Nucleus accumbens (tissue), 56 donors: ENCODE data around the gene SPATA33.

Experiments
- DNase-seq, 56 donors: peaks; one replicate each; lab custom pipeline; 2025; lab: John Stamatoyannopoulos, UW

SPATA33 gene

GRCh38 chr16:89657442-89658220 lies at the start of gene SPATA33, which contains the start of gene CHMP1A:
SPATA33 (plus strand) TSS chr16:89657836; CDS start chr16:89657912, 76 bp downstream.
CHMP1A (minus strand) TSS chr16:89657708; CDS start chr16:89657588, 120 bp downstream.
- DNase-seq: peak in 55 of 56 donors; percentile 30 to 93 (median 82)

DNA sequence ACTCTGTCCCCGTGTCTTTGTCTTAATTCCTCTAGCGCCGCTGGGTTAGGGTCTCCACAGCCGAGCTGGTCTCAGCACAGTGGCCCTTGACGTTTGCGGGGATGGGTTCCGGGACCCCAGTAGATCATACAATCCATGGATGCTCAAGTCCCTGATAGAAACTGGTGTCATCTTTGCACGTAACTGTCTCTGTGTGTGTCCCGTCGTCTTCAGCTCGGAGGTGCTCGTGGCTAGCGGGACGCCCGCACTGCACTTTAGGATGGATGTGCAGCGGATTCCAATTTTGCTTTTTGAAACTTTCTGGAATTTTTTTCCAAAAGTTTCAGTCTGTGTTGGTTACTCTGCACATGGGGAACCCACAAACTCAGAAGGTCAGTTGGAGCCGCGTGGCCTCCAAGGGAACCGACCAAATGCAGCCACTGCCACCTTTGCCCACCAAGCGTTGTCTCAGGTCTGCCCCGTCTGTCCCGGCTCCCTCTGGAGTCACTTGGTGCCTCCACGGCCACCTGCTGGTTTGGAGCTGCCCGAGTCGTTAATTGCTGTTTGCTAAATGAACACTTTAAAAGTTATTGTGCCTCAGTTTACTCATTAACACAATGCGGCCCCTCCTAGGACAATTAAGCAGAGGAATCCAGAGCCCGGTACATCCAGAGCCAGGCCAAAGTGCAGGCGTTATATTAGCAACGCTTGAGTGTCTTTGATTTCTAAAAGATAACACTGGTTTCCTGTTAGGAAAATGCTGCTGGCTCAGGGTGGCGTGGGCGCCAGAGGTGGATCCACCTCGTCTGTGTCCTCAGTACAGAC lies 49.5 kb upstream of the SPATA33 start:
- DNase-seq: no peak

- DNase-seq: no peak
Observed at GRCh38 chr16:89610108-89610453, 47.6 kb upstream of the SPATA33 start.

GRCh38 chr16:89612415-89613166 lies 45.0 kb upstream of the SPATA33 start:
- no peak for DNase-seq

GRCh38 chr16:89613231-89613953 lies 44.2 kb upstream of the SPATA33 start, which contains the start of gene DPEP1:
DPEP1 (plus strand) TSS chr16:89613642; CDS start chr16:89630411, 16,769 bp downstream.
- no peak for DNase-seq

- no peak for DNase-seq
Observed at GRCh38 chr16:89613954-89614459, 43.6 kb upstream of the SPATA33 start.

GRCh38 chr16:89615176-89615575 lies 42.5 kb upstream of the SPATA33 start:
- no peak for DNase-seq

- DNase-seq: peak in 3 of 56 donors; percentile 6 to 48 (median 12)
Observed at GRCh38 chr16:89615596-89616090, 42.0 kb upstream of the SPATA33 start.

- no peak for DNase-seq
Observed at GRCh38 chr16:89616623-89617022, 41.0 kb upstream of the SPATA33 start.

- DNase-seq: no peak
Observed at GRCh38 chr16:89617036-89617435, 40.6 kb upstream of the SPATA33 start.

GRCh38 chr16:89618109-89618998 lies 39.3 kb upstream of the SPATA33 start:
- no peak for DNase-seq

- no peak for DNase-seq
Observed at GRCh38 chr16:89619840-89620239, 37.8 kb upstream of the SPATA33 start.

GRCh38 chr16:89620406-89620841 lies 37.2 kb upstream of the SPATA33 start:
- no peak for DNase-seq

DNA sequence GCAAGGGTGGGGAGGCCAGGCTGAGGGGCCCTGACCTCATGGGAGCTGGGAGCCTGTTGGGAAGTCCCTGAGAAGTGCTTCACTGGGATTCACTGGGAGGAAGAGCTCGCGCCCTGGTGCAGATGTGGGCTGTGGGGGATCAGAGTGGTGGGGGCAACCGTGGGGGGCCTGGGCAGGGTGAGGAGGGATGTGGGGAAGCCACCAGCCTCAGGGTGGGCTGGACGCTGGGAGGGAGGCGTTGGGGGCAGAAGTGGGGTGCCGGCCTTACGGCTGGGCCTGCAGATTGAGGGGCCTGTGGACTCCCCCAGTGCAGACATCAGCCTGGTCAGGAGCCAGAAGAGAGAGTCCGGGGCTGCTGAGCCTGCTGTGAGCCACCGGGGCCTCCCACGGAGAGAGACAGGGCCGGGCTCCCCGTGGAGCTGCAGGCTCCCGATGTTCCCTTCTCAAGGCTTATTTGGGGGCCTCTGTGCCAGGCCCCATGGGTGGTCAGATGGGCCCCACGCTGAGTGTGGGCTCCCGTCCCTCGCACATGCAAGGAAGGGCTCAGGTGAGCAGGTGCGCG lies 36.4 kb upstream of the SPATA33 start:
- DNase-seq: no peak

- no peak for DNase-seq
Observed at GRCh38 chr16:89621698-89622409, 35.8 kb upstream of the SPATA33 start.

- DNase-seq: no peak
Observed at GRCh38 chr16:89623511-89624261, 34.0 kb upstream of the SPATA33 start.
